Trophoblast cell (in vitro differentiated cells and primary cell): ENCODE data around the gene FAM181B.
A peak's percentile ranks its signal among the peaks of the same experiment; 100 is the strongest.

Experiments used
- DNase-seq, 2 donors: peaks; one replicate each; pipeline ENCODE4 v3.0.0-alpha.2; 2016
- H2AFZ ChIP-seq: 2 replicates; pipeline ENCODE4 v1.6.1; 2013; ENCODE audit warnings: low read length, moderate library complexity, mild to moderate bottlenecking; ENCODE audit not compliant: insufficient read depth, poor library complexity
- H2AK5ac ChIP-seq: 2 replicates; pipeline ENCODE4 v1.6.1; 2013; ENCODE audit warnings: mild to moderate bottlenecking, low read length
- H2BK120ac ChIP-seq: 2 replicates; pipeline ENCODE4 v1.6.1; 2013; ENCODE audit warnings: low read length, mild to moderate bottlenecking, moderate library complexity; ENCODE audit not compliant: insufficient read depth, poor library complexity
- H2BK12ac ChIP-seq: 2 replicates; pipeline ENCODE4 v1.6.1; 2013; ENCODE audit warnings: mild to moderate bottlenecking, low read length, moderate library complexity
- H2BK5ac ChIP-seq: 2 replicates; pipeline ENCODE4 v1.6.1; 2013; ENCODE audit warnings: low read length, low read depth, moderate library complexity, mild to moderate bottlenecking; ENCODE audit not compliant: poor library complexity
- H3K14ac ChIP-seq: 2 replicates; pipeline ENCODE4 v1.6.1; 2013; ENCODE audit warnings: mild to moderate bottlenecking, low read length
- H3K18ac ChIP-seq: 2 replicates; pipeline ENCODE4 v1.6.1; 2013; ENCODE audit warnings: mild to moderate bottlenecking, low read length
- H3K23ac ChIP-seq: 2 replicates; pipeline ENCODE4 v1.6.1; 2013; ENCODE audit warnings: low read length
- H3K27ac ChIP-seq: 2 replicates; pipeline ENCODE4 v1.5.1; 2013; ENCODE audit warnings: low read depth, mild to moderate bottlenecking, inconsistent platforms, low read length, moderate library complexity
- H3K27me3 ChIP-seq: 2 replicates; pipeline ENCODE4 v1.6.1; 2013; ENCODE audit warnings: inconsistent platforms, mild to moderate bottlenecking, low read length, moderate library complexity; ENCODE audit not compliant: insufficient read depth
- H3K36me3 ChIP-seq, 2 experiments: 1 replicate in 1 of 2; 2 replicates in 1 of 2; pipeline ENCODE4 v1.6.1; 2013; ENCODE audit warnings: low read length in 2 of 2, mild to moderate bottlenecking in 2 of 2, moderate library complexity in 1 of 2; ENCODE audit not compliant: insufficient read depth in 2 of 2, control insufficient read depth in 1 of 2
- H3K4ac ChIP-seq: 2 replicates; pipeline ENCODE4 v1.6.1; 2013; ENCODE audit warnings: low read depth, mild to moderate bottlenecking, low read length, moderate library complexity
- H3K4me1 ChIP-seq, 2 experiments: 1 replicate in 1 of 2; 2 replicates in 1 of 2; pipeline ENCODE4 v1.6.1; 2013; ENCODE audit warnings: low read length in 2 of 2, mild to moderate bottlenecking in 2 of 2, moderate library complexity in 1 of 2; ENCODE audit not compliant: insufficient read depth in 2 of 2, control insufficient read depth in 1 of 2
- H3K4me2 ChIP-seq: 2 replicates; pipeline ENCODE4 v1.6.1; 2013; ENCODE audit warnings: inconsistent platforms, mild to moderate bottlenecking, low read length, moderate library complexity
- H3K4me3 ChIP-seq: 2 replicates; pipeline ENCODE4 v1.5.1; 2013; ENCODE audit warnings: mild to moderate bottlenecking, low read depth, low read length, inconsistent platforms
- H3K79me1 ChIP-seq: one replicate; pipeline ENCODE4 v1.6.1; 2013; ENCODE audit warnings: low read length
- H3K79me2 ChIP-seq: 2 replicates; pipeline ENCODE4 v1.6.1; 2013; ENCODE audit warnings: low read length, mild to moderate bottlenecking; ENCODE audit not compliant: control insufficient read depth, insufficient read depth, poor library complexity
- H3K9ac ChIP-seq: 2 replicates; pipeline ENCODE4 v1.6.1; 2013; ENCODE audit warnings: mild to moderate bottlenecking, low read length
- H3K9me3 ChIP-seq: 2 replicates; pipeline ENCODE4 v1.6.1; 2013; ENCODE audit warnings: low read depth, mild to moderate bottlenecking, control low read depth, inconsistent platforms, low read length; ENCODE audit not compliant: insufficient read depth
- H4K12ac ChIP-seq: 2 replicates; pipeline ENCODE4 v1.6.1; 2013; ENCODE audit warnings: low read depth, mild to moderate bottlenecking, low read length, moderate library complexity
- H4K8ac ChIP-seq: 2 replicates; pipeline ENCODE4 v1.6.1; 2013; ENCODE audit warnings: low read depth, mild to moderate bottlenecking, low read length, moderate library complexity
- H4K91ac ChIP-seq: one replicate; pipeline ENCODE4 v1.6.1; 2013; ENCODE audit warnings: low read depth, mild to moderate bottlenecking, low read length, moderate library complexity
- WGBS: extraction: QIAGEN DNeasy Blood & Tissue Kit; methylation state at CpG from one replicate; pipeline ENCODE4 v1.1.7; 2013; ENCODE audit warnings: missing lambda C conversion rate; ENCODE audit not compliant: insufficient read length, insufficient coverage; ENCODE audit errors: extremely low coverage; 5-methylcytosine and 5-hydroxymethylcytosine counted together

The FAM181B gene

GRCh38 chr11:82732734-82733443 is 775 bp downstream of the FAM181B start:
- peaks cover 36% of the 10 kb centered on the region for H3K27me3 ChIP-seq
- H3K27ac ChIP-seq = no peak overlapping the region
- WGBS = no CpG with 5 or more reads among the region's 93 CpGs
- H2AFZ ChIP-seq = peak overlapping the region; percentile 57
- no peak overlapping the region for H3K9ac ChIP-seq
- peak overlapping the region; percentile 85 for H3K4me2 ChIP-seq
- no peak overlapping the region for H3K4ac ChIP-seq
- H2BK120ac ChIP-seq = no peak overlapping the region
- no peak overlapping the region for H3K23ac ChIP-seq
- peak in 1 of 2 donors; percentile 12 for DNase-seq
- no peak overlapping the region for H2BK12ac ChIP-seq
- H4K12ac ChIP-seq = no peak overlapping the region
- no peak overlapping the region for H4K91ac ChIP-seq
- peak overlapping the region; percentile 69 for H3K4me3 ChIP-seq
- H3K4me1 ChIP-seq = peaks cover 0 to 4% of the 10 kb centered on the region in 2 experiments
- no peaks in the 10 kb centered on the region for H3K79me1 ChIP-seq
- H3K14ac ChIP-seq = no peak overlapping the region
- no peak overlapping the region for H2AK5ac ChIP-seq
- no peaks in the 10 kb centered on the region for H3K36me3 ChIP-seq
- no peak overlapping the region for H3K18ac ChIP-seq
- H4K8ac ChIP-seq = no peak overlapping the region
- no peak overlapping the region for H2BK5ac ChIP-seq
- H3K9me3 ChIP-seq = no peaks in the 10 kb centered on the region
- H3K79me2 ChIP-seq = no peaks in the 10 kb centered on the region

DNA sequence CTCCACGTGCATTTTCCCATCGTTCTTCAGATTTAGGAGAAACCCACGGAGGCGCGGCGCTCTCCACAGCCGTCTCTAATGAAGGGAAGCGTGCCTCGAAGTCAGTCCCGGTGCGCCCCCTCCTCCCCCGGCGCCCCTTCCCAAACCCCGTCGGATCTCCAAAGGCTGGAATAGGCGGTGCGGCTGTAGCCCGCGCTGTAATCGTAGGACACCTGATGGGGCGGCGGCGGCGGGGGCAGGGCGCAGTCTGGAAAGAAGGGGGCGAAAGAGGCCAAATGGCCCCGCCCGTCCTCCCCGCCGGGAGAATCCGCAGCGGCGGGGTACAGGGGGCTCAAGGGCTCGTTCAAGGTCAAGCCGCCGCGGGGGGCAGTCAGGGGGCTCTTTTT is 1.3 kb downstream of the FAM181B start:
- no peak overlapping the region for H4K91ac ChIP-seq
- H3K9ac ChIP-seq = no peak overlapping the region
- no peak overlapping the region for H2BK120ac ChIP-seq
- no peak overlapping the region for H2AK5ac ChIP-seq
- no peaks in the 10 kb centered on the region for H3K79me2 ChIP-seq
- no peaks in the 10 kb centered on the region for H3K79me1 ChIP-seq
- H3K4me2 ChIP-seq = peak overlapping the region; percentile 85
- H3K23ac ChIP-seq = no peak overlapping the region
- DNase-seq = no peak
- H3K36me3 ChIP-seq = no peaks in the 10 kb centered on the region
- no peak overlapping the region for H3K18ac ChIP-seq
- H3K14ac ChIP-seq = no peak overlapping the region
- H3K4me1 ChIP-seq = peaks cover 0 to 4% of the 10 kb centered on the region in 2 experiments
- no peak overlapping the region for H2AFZ ChIP-seq
- no peaks in the 10 kb centered on the region for H3K9me3 ChIP-seq
- no peak overlapping the region for H2BK5ac ChIP-seq
- H3K4ac ChIP-seq = no peak overlapping the region
- no CpG with 5 or more reads among the region's 37 CpGs for WGBS
- peaks cover 36% of the 10 kb centered on the region for H3K27me3 ChIP-seq
- H3K4me3 ChIP-seq = no peak overlapping the region
- H4K8ac ChIP-seq = no peak overlapping the region
- no peak overlapping the region for H3K27ac ChIP-seq
- no peak overlapping the region for H2BK12ac ChIP-seq
- no peak overlapping the region for H4K12ac ChIP-seq

- no peak overlapping the region for H3K4ac ChIP-seq
- no peak overlapping the region for H3K18ac ChIP-seq
- H4K8ac ChIP-seq = no peak overlapping the region
- H3K9me3 ChIP-seq = no peaks in the 10 kb centered on the region
- H3K36me3 ChIP-seq = no peaks in the 10 kb centered on the region
- H2BK12ac ChIP-seq = no peak overlapping the region
- H3K4me2 ChIP-seq = no peak overlapping the region
- H3K23ac ChIP-seq = no peak overlapping the region
- no peak overlapping the region for H2BK5ac ChIP-seq
- no peak overlapping the region for H3K14ac ChIP-seq
- H4K91ac ChIP-seq = no peak overlapping the region
- peaks cover 36% of the 10 kb centered on the region for H3K27me3 ChIP-seq
- no peak overlapping the region for H3K9ac ChIP-seq
- H3K4me3 ChIP-seq = no peak overlapping the region
- no peaks in the 10 kb centered on the region for H3K79me2 ChIP-seq
- H4K12ac ChIP-seq = no peak overlapping the region
- WGBS = no CpG with 5 or more reads among the region's 11 CpGs
- H3K4me1 ChIP-seq = peaks cover 0 to 4% of the 10 kb centered on the region in 2 experiments
- no peak for DNase-seq
- H3K79me1 ChIP-seq = no peaks in the 10 kb centered on the region
- H2AK5ac ChIP-seq = no peak overlapping the region
- no peak overlapping the region for H3K27ac ChIP-seq
- H2AFZ ChIP-seq = no peak overlapping the region
- H2BK120ac ChIP-seq = no peak overlapping the region
Measured at GRCh38 chr11:82731691-82732277, 1.9 kb downstream of the FAM181B start.

DNA sequence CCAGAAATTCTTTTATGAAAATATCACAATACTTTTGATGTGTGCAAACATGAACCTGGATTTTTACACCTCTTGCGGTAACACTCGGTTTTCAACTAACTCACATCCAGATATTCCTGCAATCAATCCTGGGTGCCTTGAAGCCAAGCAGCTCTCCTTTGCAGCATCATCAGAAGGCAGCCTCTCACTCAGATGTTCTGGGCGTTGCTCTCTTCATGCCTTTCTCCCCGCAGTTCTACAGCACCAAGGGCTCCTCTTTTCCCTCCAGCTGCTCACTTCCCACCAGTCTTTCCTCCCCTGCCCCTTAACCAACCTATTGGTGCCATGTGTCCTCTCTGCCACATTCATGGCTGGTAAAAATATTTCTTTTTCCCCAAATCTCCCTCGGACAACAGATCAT is 2.9 kb downstream of the FAM181B start:
- Histone ChIP-seq H2BK120ac (no peak overlapping the region), H3K9me3 (no peaks in the 10 kb centered on the region), H3K4ac (no peak overlapping the region), H4K12ac (no peak overlapping the region), H3K4me2 (no peak overlapping the region), H3K18ac (no peak overlapping the region), H3K27ac (no peak overlapping the region), H3K79me1 (no peaks in the 10 kb centered on the region), H2AFZ (no peak overlapping the region), H3K36me3 (no peaks in the 10 kb centered on the region), H4K8ac (no peak overlapping the region), H2BK12ac (no peak overlapping the region), H3K4me3 (no peak overlapping the region), H2AK5ac (no peak overlapping the region), H3K23ac (no peak overlapping the region), H3K9ac (no peak overlapping the region), H2BK5ac (no peak overlapping the region), H3K14ac (no peak overlapping the region), H3K4me1 (peaks cover 0 to 4% of the 10 kb centered on the region in 2 experiments), H3K27me3 (peaks cover 36% of the 10 kb centered on the region), H4K91ac (no peak overlapping the region), H3K79me2 (no peaks in the 10 kb centered on the region)
- no CpG with 5 or more reads among the region's 5 CpGs for whole genome bisulfite sequencing
- no peak for DNase-seq
